HL-60/S4 treated with retinoic acid at 250 ng/mL for 4 days and 3 days (cell line): Measurements from ENCODE around the gene CFAP54.
"Not testable (repeated sequence)": the region's sequence is repeated elsewhere in the genome, so short reads cannot be mapped to it uniquely, and the experiment has no call there.

Source experiments
- in situ Hi-C: fragments of 300-500 bp; cut with MboI; formaldehyde crosslinking; loops from 2 replicates; pipeline ENCODE4 v1.7.0; 2022; ENCODE audit warnings: low sequenced_read_pairs

Gene CFAP54

DNA sequence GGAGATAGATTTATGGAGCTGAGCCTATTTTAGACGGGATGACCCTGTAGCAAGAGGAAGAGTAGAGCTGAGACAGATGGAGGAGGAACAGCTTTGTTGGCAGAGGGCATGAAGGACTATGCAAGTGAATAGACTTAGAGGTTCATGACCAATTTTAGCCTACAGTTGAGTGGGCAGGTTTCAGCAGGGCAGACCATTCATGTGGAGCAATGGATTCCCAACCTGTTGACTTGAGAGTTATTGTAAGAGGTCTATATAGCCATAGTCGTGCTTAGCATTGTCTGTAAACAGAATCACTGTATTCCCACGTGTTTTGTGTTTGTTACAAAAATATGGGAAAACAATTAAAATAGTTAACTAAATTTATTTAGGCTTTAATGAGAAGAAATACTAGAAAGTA is 116.8 kb downstream of the CFAP54 start:
- in situ Hi-C loops, result no loop called here

DNA sequence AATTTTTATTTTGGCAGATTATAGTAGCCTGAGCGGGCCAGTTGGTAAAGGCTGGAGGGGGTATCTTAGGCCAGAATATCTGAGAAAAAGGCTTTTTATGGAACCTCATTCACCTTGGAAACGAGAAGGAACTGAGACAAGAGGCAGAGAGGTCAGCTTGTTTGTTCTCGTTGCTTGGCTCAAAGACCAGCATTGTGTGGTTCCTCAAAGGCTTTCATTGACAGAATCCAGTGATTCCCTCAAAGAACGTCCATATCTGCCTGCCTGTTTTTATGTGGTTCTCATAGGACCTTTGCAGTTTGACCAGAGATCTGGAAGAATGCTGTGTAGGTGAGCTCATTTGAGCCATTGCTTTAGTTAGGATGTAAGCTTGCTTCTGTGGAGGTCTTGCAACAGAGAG is 117.3 kb downstream of the CFAP54 start:
- in situ Hi-C loops, result no loop called here

DNA sequence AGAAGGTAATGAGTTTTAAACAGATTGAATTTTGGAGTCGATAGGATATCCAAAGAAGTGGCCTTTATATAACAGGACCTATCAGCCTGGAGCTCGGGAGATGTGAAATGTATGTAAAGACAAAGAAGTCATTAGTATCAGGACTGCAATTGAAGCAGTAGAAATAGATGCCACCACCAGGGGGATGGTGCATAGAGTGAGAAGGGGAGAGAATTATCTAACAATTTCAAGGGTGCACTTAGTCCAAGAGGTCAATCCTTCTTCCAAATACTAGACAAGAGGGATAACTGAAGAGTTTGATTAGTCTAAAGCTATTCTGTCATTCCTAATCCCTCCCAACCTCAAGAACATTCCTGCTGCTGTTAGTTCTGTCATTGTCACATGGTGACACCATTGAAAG is 127.8 kb downstream of the CFAP54 start:
- in situ Hi-C loops, result no loop called here

DNA sequence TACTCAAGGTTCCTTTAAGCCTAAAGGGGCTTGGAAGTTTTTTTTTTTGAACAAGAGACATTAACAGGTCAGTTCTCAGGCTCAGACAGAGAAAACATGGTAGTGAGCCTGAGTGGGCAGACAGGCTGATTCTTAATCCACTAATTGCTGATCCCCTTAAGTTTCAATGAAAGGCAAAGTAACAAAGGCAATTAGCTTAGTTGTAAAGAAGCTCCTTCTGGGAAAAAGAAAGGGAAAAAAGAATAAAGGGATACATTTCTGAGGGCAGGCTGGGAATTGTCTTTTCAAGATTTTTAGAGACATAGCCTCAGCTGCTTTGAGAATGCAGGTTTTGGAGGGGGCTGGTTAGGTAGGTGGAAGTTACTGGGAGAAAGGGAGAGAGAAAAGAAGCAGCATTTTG is 133.8 kb downstream of the CFAP54 start:
- in situ Hi-C loops, result no loop called here

DNA sequence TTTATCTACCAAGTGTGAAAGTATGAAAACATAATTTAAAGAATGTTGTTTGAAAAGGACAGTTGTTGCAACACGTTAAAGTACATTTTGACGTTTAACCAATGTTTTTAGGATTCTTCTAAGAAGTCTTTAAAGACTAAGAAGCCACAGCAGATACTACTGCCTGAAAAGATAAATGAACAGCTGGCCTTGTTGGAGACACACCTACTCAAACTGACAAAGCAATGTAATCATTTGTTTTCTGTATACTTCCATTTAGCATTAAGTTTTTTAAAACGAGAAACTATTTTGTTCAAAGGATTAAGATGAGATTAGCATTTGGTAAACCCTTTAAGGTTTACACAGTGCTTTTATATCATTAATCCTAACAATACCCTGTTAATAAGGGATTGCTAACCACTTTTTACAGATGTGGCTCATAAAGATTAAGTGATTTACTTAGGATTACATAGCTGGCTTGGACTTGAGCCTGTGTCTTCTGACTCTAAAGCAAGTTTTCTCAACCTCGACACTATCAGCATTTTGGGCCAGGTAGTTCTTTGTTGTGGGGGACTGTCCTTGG is 134.4 kb downstream of the CFAP54 start:
- in situ Hi-C loops, result no loop called here

DNA sequence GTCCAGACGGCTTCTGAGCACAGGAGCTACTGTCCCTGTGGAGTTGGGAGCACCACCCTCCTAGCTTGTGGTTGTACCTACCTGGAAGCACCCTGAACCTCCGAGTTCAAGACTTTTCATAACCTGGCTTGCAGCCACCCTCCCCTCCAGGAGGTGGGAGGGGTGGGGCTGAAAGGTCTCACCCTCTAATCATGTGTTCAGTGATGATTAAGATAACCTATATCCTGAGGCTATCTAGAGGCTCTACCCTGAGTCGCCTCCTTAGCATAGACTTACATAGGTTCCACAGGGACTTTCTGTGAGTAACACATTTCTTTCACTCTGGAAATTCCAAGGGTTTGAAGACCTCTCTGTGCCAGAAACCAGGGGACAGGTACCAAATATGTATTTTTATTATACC is 146.5 kb downstream of the CFAP54 start:
- in situ Hi-C loops, result no loop called here

DNA sequence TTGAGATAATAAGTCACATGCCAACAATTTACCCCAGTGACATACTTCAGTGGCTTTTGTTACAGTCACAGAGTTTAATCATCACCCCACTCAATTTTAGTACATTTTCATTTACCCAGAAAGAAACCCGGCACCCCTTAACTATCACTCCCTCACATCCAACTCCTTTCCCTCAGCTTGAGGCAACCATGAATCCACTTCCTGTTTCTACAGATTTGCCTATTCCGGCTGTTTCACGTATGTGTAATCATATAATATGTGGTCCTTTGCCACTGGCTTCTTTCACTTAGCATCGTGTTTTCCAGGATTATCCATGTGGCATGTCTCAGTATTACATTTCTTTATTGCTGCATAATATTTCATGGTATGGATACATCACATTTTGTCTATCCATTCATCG is 147.5 kb downstream of the CFAP54 start:
- in situ Hi-C loops, result no loop called here

DNA sequence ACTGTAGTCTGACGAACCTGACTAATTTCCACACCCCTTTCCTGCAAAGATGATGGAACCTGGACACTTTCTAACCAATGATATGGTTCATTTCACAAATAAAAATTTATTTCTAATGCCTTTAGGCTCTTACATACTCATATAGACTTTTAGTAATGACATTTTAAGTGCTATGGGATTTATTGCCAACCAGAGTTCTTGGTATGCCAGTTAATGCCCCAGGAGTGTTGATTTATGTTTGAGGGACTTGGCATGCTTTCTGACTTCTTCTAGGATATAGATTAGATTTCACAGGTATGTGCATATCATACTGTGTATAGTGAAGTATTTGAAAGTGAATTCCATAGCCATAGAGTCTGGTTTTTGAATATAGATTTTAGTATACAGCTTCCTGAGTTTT is 159.5 kb downstream of the CFAP54 start:
- in situ Hi-C loops, result no loop called here

DNA sequence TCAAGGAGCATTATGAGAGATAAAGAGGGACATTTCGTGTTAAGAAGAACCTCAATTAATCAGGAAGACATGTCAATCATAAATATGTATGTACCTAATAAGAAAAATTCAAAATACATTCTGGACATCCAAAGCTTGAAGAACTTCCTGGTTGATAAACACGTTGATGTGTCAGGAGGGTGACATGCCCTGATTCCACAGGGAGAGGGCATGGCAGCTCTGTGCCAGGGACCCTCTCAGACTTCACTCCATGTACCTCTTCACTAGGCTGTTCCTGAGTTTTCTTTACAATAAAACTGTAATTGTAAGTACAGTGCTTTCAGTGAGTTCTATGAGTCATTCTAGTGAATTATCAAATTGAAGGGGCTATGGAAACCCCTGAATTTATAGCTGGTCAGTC is 163.5 kb downstream of the CFAP54 start:
- in situ Hi-C loops, result no loop called here

DNA sequence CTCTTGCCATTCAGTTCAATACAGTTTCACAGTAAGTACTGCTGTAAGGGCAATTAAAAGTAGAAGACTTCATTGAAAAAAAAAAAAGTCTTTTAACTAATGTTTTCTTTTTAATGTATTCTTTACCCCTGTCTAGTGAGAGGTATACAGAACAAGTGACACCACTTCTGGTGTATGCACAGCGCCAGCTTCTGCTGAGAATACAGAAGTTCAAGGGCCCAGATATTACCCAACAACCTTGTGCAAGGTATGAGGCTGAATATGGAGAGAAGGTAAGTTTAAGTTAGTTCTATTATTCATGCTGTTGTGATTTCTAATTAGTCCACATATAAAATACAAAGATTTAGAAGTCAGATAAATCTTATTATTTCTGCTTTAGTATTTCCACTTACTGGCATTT is 168.7 kb downstream of the CFAP54 start:
- in situ Hi-C loops, result no loop called here

DNA sequence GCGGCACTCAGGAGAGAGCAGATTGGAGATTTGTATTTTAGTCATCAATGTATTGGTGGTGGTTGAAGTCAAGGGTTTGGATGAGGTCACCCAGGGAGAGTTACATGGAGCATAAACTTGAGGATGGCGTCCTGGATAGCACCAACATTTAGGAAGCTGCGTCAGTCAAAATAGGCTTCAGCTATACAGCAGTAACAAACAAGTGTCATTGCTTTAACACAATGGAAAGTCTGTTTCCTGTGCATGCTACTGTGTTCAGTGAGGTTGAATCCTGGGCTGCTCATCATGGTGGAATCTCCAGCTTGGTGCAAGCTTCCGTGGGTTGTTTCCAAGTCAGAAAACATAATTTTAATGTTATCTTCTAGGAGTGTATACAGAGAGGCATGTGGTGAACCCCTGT is 180.4 kb downstream of the CFAP54 start:
- in situ Hi-C loops, result no loop called here

DNA sequence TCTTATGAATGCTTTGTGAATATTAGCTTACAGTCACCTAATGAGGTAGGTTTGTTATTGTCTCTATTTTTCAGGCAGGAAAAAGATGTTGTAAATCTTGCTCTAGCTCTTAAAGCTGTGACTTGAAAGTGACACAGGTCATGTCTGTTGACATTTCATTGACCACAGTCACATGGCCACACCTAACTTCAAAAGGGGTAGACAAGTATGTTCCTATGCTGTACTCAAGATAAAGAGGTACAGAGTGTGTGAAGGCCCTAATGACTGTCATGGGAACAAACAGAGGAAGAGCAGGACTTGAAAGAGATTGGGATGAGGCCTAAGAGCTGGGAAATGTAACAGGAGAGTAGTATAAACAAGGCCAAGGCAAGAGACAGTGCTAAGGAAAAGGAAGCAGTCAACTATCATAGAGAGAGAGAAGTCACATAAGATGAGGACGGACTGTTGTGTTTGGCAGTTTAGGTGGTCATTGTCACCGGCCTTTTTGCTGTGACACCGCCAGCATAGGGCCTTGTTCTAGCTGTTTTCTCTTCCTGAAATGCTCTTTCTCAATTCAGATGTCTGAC is 181.0 kb downstream of the CFAP54 start:
- in situ Hi-C loops, result no loop called here

DNA sequence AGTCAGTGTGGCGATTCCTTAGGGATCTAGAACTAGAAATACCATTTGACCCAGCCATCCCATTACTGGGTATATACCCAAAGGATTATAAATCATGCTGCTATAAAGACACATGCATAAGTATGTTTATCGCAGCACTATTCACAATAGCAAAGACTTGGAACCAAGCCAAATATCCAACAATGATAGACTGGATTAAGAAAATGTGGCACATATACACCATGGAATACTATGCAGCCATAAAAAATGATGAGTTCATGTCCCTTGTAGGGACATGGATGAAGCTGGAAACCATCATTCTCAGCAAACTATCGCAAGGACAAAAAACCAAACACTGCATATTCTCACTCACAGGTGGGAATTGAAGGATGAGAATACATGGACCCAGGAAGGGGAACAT is 186.1 kb downstream of the CFAP54 start:
- in situ Hi-C loops, result not testable (repeated sequence)

DNA sequence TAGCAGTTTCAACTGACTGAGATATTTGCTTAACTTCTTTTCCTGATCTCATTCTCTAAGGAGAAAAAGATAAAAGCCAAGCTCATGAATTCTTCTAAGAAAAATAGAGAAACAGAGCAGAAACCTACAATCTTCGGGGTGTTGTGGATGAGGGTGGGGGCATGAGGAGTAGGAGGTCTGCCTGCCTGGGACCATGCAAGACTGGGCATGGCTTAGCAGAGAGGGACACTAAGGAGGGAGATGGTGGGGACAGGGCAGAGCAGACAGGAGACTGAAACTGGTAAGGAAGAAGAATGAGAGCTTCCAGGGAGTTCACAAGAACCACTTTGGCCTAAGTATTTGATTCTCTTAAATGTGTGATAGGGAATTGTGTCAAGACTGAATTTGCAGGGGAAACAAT is 188.0 kb downstream of the CFAP54 start:
- in situ Hi-C loops, result no loop called here

DNA sequence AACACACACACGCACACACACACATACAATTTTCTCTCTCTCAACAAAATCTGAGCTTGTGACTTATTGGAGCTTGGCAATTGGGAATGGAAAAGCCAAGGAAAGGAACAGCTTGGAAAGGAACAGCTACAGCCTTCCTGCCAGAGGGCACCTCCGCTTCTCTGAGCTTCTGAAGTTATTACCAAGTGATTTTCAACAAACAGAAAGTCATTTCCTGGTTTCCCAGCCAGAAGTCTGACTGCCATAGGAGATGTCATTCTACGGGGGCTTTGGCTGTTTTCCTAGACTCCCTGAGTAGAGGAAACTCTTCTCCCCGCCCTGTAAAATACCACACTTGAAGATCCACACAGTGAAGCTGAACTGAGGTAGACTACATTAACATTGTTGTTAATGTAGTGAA is 198.3 kb downstream of the CFAP54 start:
- in situ Hi-C loops, result no loop called here

DNA sequence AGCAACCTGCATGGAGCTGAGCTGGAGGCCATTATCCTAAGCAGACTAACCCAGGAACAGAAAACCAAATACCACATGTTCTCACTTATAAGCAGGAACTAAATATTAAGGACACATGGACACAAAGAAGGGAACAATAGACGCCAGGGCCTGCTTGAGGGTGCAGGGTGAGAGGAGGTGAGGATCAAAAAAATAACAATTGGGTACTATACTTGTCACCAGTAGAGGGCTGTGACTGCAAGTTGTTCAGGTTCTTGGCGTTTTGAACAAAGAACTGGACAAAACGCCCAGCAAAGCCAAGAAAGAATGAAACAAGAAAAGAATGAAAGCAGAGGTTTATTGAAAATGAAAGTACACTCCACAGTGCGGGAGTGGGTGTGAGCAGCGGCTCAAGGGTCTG is 209.1 kb downstream of the CFAP54 start:
- in situ Hi-C loops, result no loop called here

DNA sequence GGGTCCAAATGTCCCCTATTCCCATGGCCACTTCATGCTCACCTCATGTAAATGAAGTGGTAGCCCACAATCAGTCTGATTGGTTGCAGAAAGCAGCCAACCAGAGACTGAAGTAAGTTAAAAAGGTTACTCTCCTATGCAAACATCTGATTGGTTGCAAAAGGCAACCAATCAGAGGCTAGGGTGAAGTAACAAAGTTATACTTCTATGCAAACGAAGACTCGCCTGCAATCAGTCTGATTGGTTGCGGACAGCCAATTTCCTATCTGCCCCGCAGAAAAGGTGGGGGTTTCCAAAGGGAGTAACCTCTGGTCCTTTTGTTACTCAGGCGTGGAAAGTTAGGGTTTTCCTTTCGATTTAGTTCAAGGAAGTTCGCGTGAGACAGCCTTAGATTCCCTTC is 209.6 kb downstream of the CFAP54 start:
- in situ Hi-C loops, result no loop called here

DNA sequence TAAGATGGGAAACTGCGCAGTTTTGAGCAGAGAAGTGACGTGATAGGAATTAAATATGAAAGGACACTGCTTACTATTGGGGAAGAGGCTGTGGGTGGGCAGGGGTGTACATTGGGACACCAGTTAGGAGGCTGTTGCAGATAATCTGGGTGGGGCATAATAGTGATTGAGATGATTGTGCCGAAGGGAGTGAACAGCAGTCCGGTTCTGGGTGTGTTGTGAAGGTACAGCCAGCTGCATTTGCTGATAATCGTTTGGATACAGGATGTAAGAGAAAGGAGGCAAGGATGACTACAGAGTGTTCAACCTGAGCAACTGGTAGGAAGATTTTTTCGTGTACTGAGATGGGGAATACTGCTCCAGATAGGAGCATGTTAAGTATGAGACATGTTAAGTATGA is 212.5 kb downstream of the CFAP54 start:
- in situ Hi-C loops, result no loop called here

DNA sequence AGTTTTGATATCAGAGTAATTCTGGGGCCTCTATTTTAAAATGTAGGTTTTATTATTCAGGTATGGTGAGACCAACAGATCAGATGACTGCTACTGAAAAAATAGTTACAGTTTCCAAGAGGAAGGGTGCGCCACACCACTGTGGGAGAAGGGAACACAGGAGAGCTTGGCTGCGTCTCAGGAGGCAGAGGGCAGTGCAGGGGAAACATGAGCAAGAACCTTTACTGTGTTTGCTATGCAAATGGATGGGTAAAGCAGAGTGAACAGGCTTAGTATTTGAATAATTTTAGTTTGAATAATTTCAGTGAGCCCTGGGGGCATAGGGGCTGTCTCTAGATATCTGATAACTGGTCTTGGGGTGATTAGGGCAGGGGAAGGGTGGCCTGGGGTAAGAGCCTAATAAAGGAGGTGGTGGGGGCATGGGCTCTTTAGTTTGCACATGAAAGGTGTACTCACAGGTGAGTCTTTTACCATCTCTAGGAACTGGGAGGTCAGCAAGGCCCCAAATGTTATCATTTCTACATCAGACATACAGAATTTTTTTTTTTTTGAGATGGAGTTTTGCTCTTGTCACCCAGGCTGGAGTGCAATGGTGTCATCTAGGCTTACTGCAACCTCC is 220.9 kb downstream of the CFAP54 start:
- in situ Hi-C loops, result no loop called here

DNA sequence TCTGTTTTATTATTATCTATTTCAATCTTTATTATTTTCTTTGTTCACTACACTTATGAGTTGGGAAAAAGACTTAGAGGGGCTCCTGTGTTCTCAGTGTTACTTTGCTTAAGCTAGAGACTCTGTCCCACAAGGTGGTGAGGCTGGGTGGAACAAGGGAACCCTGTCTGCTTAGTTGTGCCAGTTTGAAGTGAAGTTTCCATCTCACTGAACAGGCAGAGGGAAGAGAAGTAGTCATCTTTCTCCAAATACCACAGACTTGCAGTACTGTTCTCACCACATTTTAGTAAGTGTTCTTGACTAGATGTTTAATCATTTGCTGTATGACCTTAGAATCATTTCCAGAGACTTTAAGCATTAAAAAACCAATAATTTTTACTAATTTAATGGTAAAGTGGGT is 222.0 kb downstream of the CFAP54 start:
- in situ Hi-C loops, result no loop called here

DNA sequence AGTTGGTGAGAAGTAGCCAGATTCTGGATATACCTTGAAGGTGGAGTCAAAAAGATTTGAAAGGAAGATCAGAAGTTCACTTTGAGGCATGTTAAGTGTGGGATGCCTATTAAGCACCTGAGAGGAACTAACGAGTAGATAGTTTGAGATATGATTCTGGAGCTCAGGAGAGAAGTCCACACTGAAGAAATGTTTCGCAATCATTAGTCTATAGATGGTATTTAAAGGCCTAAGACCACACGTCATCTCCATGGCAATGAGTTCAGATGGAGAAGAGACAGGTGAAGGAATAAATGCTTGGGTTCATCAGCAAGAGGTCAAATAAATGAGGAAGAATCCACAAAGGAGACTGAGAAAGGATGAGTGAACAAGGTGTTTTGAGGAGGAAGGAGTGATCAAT is 224.8 kb downstream of the CFAP54 start:
- in situ Hi-C loops, result no loop called here

DNA sequence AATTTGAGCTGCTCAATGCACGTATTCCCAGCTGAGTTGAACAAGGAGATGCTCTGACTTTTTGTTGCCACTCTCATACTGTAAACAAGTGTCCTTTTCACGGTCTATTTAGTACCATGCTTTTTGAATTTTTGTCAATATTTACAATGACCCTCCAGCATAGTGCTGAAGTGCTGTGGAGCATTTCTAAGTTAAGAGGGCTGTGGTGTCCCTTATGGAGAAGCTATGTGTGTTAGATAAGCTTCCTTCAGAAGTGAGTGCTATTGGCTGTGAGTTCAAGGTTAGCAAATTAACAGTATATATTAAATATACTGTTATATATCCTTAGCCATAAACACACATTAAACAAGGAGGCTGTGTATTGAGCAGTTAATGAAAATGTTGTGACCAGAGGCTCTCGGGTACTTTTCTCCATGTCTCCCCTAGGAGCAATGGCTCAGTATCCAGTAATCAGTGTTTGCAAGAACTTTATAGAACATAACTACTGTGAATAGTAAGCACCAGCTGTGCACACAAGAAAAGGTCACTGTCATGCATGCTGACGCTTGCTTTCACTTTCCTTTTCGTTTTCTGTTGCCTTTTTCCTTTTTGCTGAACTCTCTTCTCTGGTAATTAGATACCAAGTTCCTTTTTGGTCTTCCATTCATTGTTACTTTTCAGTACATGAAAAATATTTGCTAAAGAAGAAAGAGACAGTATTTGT is 230.4 kb downstream of the CFAP54 start:
- in situ Hi-C loops, result no loop called here

DNA sequence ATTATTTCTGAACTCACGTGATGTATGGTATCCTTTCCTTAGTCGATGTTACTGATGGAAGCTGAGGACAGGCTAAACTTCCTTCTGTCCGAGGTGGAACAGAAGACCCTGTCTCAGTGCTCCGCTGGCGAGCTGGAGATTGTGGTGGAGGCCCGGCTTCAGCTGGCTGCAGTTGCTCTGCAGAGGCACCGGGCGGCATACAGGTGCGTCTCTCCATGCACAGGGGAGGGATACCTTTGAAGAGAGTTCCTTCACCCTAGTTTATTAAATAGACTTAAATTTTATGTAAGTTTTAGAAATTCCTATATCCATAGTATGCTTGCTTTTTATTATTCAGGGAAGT is 231.0 kb downstream of the CFAP54 start:
- in situ Hi-C loops, result no loop called here
